ENCODE results near the gene SERBP1. TPM values are rescaled to one million over a fixed set of nuclear protein-coding genes. Genes with fewer than 3 reads are reported as not detected.
"Not testable (repeated sequence)": the region's sequence is repeated elsewhere in the genome, so short reads cannot be mapped to it uniquely, and the experiment has no call there.

The SERBP1 gene
- 152 and 167 TPM in 2 replicates for polyA plus RNA-seq (2014; cell fraction: cytosol; rRNA removed)
- polyA plus RNA-seq (2014; cell fraction: nucleus; rRNA removed): 82.0 and 88.0 TPM in 2 replicates

GRCh38 chr1:67430358-67431155, at the start of gene SERBP1:
Gene SERBP1 (minus strand): TSS chr1:67430402. CDS start chr1:67430300, 102 bp downstream.
- DNase-seq (ENCODE audit: low spot score): peak; percentile 97

- DNase-seq (ENCODE audit: low spot score): no peak
Observed at GRCh38 chr1:67479146-67479891, 49.1 kb upstream of the SERBP1 start.

GRCh38 chr1:67476906-67477305, 46.7 kb upstream of the SERBP1 start:
- DNase-seq (ENCODE audit: low spot score): no peak

GRCh38 chr1:67476006-67476482, 45.8 kb upstream of the SERBP1 start:
- DNase-seq (ENCODE audit: low spot score): no peak

- no peak for DNase-seq (ENCODE audit: low spot score)
Observed at GRCh38 chr1:67472056-67472455, 41.9 kb upstream of the SERBP1 start.

- DNase-seq (ENCODE audit: low spot score): no peak
Observed at GRCh38 chr1:67469431-67469830, 39.2 kb upstream of the SERBP1 start.

- no peak for DNase-seq (ENCODE audit: low spot score)
Observed at GRCh38 chr1:67468066-67468718, 38.0 kb upstream of the SERBP1 start.

- no peak for DNase-seq (ENCODE audit: low spot score)
Observed at GRCh38 chr1:67465375-67465774, 35.2 kb upstream of the SERBP1 start.

- no peak for DNase-seq (ENCODE audit: low spot score)
Observed at GRCh38 chr1:67464746-67465145, 34.5 kb upstream of the SERBP1 start.

GRCh38 chr1:67464058-67464457, 33.9 kb upstream of the SERBP1 start:
- DNase-seq (ENCODE audit: low spot score): no peak

- peak; percentile 17 for DNase-seq (ENCODE audit: low spot score)
Observed at GRCh38 chr1:67463298-67463955, 33.2 kb upstream of the SERBP1 start.

GRCh38 chr1:67460676-67461500, 30.7 kb upstream of the SERBP1 start:
- DNase-seq (ENCODE audit: low spot score): no peak

GRCh38 chr1:67459068-67459467, 28.9 kb upstream of the SERBP1 start:
- DNase-seq (ENCODE audit: low spot score): no peak

GRCh38 chr1:67458663-67459062, 28.5 kb upstream of the SERBP1 start:
- DNase-seq (ENCODE audit: low spot score): no peak

GRCh38 chr1:67457247-67457646, 27.0 kb upstream of the SERBP1 start:
- no peak for DNase-seq (ENCODE audit: low spot score)

GRCh38 chr1:67451815-67452214, 21.6 kb upstream of the SERBP1 start:
- peak; percentile 68 for DNase-seq (ENCODE audit: low spot score)

- DNase-seq (ENCODE audit: low spot score): peak; percentile 60
Observed at GRCh38 chr1:67451356-67451755, 21.2 kb upstream of the SERBP1 start.

- DNase-seq (ENCODE audit: low spot score): no peak
Observed at GRCh38 chr1:67446893-67447292, 16.7 kb upstream of the SERBP1 start.

- DNase-seq (ENCODE audit: low spot score): not testable (repeated sequence)
Observed at GRCh38 chr1:67446014-67446413, 15.8 kb upstream of the SERBP1 start.

GRCh38 chr1:67441739-67442281, 11.6 kb upstream of the SERBP1 start:
- DNase-seq (ENCODE audit: low spot score): no peak

All from SK-N-DZ (cell line).